GM18505 (cell line): ENCODE data around the gene FLYWCH2.
"Not testable (repeated sequence)": the region's sequence is repeated elsewhere in the genome, so short reads cannot be mapped to it uniquely, and the experiment has no call there.

Experiments used
- ATAC-seq: cut with Tn5 transposase; IDR thresholded peaks from one replicate; pipeline ENCODE4 v1.9.1; 2021; ENCODE audit not compliant: unreplicated experiment
- POLR2A ChIP-seq: IDR thresholded peaks from 4 replicates; pipeline ENCODE4 v1.6.1; 2011; ENCODE audit warnings: borderline replicate concordance; ENCODE audit not compliant: insufficient read depth, insufficient read length; ENCODE audit errors: extremely low read depth

Gene FLYWCH2

DNA sequence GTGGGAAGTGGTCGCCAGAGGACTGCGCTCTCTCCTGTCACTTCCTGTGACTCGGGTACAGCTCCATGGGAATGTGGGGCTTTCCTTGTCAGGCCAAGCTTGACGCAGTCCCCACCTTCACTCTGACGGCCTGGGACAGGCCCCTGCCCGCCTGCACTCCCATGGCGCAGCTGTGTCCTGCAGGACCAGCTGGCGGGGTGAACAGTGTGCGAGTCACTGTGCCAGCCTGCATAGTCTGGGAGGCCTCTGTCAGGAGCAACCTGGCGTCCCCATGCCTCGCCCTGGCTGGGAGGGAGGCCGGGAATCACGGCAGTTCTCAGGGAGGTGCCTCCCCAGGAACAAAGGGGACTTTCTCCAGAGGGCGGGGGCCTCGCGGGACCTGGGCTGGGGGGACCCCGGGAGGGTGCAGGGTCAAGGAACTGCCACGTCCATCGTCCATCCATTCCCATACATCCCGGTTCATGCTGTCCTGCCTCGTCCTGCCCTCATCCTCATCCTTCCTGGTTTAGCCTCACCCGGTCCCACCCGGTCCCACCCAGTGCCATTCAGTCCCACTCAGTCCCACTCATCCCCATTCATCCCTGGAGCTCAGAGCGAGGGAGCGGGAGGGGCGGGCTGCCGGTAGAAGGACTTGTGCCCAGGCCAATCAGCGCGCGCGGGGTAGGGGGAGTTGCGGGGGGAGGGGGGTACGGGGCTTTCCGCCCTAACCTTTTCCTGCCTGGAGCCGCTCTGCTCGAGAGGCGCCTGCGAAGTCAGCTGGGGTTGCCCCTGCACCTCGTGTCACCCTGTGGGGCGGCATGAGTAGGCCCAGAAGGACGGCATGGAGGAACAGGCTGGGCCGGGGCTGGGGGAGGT is 42.1 kb downstream of the FLYWCH2 start:
- TF ChIP-seq POLR2A = no peak
- ATAC-seq = no peak

DNA sequence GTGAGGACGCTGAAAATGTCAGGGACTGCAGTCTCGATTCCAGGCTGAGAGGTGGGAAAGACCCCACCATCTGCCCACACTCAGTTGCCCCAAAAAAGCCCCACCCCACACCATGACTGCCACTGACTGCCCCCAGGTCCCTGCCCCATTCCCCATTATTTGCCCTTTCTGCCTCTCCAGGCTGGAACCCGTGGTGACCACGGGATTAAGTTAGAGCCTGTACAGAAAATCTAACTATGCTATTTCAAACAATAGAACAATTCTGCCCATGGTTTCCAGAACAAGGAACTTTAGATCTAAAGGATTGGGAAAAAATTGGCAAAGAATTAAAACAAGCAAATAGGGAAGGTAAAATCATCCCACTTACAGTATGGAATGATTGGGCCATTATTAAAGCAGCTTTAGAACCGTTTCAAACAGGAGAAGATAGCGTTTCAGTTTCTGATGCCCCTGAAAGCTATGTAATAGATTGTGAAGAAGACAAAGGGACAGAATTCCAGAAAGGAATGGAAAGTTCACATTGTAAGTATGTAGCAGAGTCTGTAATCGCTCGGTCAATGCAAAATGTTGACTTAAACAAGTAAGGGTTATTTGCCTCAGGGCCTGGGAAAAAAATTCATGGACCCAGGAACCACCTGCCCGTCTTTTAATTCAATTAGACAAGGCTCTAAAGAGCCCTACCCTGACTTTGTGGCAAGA is 43.1 kb downstream of the FLYWCH2 start:
- ATAC-seq = no peak
- no peak for TF ChIP-seq POLR2A

DNA sequence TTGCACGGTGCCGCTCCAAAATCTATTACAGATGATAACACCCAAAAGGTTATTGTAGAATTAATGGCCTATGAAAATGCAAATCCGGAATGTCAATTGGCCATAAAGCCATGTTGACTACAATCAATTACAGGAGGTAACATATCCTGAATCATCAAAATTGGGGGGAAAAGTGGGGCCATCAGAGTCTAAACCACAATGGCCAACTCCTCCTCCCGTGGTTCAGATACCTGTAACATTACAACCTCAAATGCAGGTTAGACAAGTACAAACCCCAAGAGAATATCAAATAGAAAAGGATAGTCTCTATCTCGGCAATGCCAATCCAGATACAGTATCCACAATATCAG is 43.6 kb downstream of the FLYWCH2 start:
- TF ChIP-seq POLR2A = no peak
- ATAC-seq = no peak

- TF ChIP-seq POLR2A = no peak
- ATAC-seq = no peak
Observed at GRCh38 chr16:2927010-2927646, 44.1 kb downstream of the FLYWCH2 start.

DNA sequence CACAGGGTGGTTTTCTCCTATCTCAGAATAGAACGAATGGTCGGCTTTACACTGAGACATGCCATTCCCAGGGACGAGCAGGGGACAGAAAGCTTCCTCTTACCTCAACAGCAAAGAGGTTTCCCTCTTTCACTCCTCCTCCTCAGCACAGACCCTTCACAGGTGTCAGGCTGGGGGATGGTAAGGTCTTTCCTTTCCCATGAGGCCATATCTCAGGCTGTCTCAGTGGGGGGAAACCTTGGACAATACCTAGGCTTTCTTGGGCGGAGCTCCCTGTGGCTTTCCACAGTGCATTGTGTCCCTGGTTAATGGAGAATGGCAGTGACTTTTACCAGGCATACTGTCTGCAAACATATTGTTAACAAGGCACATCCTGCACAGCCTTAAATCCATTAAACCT is 45.1 kb downstream of the FLYWCH2 start:
- not testable (repeated sequence) for ATAC-seq

DNA sequence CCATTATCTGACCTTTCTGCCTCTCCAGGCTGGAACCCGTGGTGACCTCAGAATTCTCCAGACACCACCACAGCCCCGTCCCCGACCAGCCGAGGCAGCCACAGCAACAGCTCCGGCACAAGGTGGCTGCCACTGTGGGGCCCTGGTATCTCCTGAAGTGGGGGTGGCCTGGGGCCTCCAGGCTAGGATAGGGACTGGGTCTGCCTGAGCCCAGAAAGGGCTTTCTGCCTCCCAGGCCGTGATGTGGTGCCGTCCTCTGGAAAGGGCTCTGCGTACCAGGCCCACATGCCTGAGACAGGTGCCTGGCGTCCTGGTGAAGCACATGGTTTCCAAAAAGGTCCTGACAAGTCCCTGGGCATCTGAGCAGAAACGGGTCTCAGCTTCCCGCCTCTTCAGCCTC is 45.8 kb downstream of the FLYWCH2 start:
- no peak for TF ChIP-seq POLR2A
- no peak for ATAC-seq

- no peak for ATAC-seq
- TF ChIP-seq POLR2A = no peak
Observed at GRCh38 chr16:2929693-2930092, 46.7 kb downstream of the FLYWCH2 start.

GRCh38 chr16:2930236-2930635 is 47.2 kb downstream of the FLYWCH2 start:
- no peak for TF ChIP-seq POLR2A
- ATAC-seq = no peak

- not testable (repeated sequence) for ATAC-seq
Observed at GRCh38 chr16:2931231-2931914, 48.4 kb downstream of the FLYWCH2 start.

DNA sequence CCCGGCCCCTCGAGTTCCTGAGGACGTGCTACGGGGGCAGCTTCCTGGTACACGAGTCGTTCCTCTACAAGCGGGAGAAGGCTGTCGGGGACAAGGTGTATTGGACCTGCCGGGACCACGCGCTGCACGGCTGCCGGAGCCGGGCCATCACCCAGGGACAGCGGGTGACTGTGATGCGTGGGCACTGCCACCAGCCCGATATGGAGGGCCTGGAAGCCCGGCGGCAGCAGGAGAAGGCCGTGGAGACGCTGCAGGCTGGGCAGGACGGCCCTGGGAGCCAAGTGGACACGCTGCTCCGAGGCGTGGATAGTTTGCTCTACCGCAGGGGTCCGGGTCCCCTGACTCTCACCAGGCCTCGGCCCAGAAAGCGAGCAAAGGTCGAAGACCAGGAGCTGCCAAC is 50.1 kb downstream of the FLYWCH2 start:
- no peak for TF ChIP-seq POLR2A
- ATAC-seq = no peak

DNA sequence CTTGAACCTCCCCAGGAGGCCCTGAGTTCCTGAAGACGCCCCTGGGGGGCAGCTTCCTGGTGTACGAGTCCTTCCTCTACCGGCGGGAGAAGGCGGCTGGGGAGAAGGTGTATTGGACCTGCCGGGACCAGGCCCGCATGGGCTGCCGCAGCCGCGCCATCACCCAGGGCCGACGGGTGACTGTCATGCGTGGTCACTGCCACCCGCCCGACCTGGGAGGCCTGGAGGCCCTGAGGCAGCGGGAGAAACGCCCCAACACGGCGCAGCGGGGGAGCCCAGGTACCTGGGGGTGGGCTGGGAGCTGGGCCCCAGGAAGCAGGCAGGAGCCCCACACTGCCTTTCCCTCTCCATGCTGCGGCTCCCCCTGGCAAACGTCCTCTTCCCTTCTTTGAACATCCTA is 50.7 kb downstream of the FLYWCH2 start:
- no peak for ATAC-seq
- TF ChIP-seq POLR2A = no peak

DNA sequence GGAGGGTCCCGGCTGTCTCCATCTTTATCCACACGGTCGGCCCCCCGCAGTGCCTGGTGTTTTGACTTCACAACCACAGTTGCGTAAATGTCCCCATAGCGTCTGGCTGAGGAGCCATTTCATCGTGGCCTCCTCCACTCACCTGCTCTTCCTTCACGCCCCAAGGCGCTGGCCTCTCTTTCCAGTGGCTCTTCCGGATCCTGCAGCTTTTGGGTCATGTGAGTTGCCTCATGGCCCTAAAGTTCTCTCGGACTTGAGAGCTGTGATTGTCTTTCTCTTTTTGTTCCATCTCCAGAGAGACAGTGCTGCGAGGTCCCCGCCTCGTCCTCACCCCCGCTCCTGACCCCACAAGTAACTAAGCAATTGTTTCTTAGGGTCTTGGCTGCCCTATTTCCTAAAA is 51.4 kb downstream of the FLYWCH2 start:
- no peak for TF ChIP-seq POLR2A
- ATAC-seq = no peak

DNA sequence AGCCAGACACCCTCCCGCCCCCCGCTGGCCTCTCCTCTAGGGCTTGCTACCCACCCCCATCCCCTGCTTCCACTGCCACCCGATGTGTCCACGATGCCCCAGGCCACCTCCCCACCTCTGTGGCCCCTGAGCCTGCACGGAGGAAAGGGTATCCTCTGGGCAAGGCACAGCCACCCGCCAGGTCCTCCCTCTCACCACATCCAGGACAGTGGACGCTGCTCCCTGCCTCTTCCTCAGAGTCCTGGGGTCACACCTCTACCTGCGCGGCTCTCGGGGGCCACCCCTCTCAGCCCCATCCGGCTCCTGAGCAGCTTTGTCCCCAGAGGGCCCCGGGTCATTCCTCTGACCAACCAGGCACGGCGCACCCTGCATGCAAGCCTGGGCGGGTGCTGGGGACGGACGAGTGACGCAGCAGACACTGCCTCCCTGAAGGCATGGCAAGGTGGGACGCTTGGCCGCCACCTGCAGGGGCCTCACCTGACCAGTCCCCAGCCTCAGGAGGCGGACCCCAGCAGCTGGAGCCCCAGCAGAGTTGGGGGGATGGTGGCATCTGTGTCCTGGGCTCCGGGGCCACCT is 53.5 kb downstream of the FLYWCH2 start:
- TF ChIP-seq POLR2A = no peak

More for the DNA sequence above, 53.5 kb downstream of the FLYWCH2 start:
- ATAC-seq = no peak
